Neutrophil (primary cell): ENCODE measurements around the gene PPM1G.
A peak's percentile ranks its signal among the peaks of the same experiment; 100 is the strongest.

Experiments used
- H3K27ac ChIP-seq: fragments of 200-600 bp; sonication (generic); 2 replicates; pipeline ENCODE4 v1.5.1; 2016; ENCODE audit warnings: mild to moderate bottlenecking, moderate library complexity
- H3K27me3 ChIP-seq: fragments of 200-600 bp; sonication (generic); 2 replicates; pipeline ENCODE4 v1.6.0; 2016; ENCODE audit warnings: mild to moderate bottlenecking
- H3K36me3 ChIP-seq: fragments of 200-600 bp; sonication (generic); 2 replicates; pipeline ENCODE4 v1.5.1; 2017
- H3K4me1 ChIP-seq, 2 experiments: fragments of 200-600 bp in 1 of 2; sonication (generic) in 1 of 2; 1 replicate in 1 of 2; 2 replicates in 1 of 2; pipeline versions ENCODE4 v1.5.1 to v1.6.1; 2013 to 2016; ENCODE audit warnings: low read depth in 1 of 2, low read length in 1 of 2, mild to moderate bottlenecking in 1 of 2, moderate library complexity in 1 of 2; ENCODE audit not compliant: control insufficient read depth in 1 of 2, insufficient read depth in 1 of 2
- H3K4me3 ChIP-seq, 2 experiments: fragments of 200-600 bp in 1 of 2; sonication (generic) in 1 of 2; 1 replicate in 1 of 2; 2 replicates in 1 of 2; pipeline ENCODE4 v1.5.1; 2013 to 2016; ENCODE audit warnings: low read depth in 1 of 2, low read length in 1 of 2, mild to moderate bottlenecking in 1 of 2, moderate library complexity in 1 of 2
- H3K9me3 ChIP-seq: fragments of 200-600 bp; sonication (generic); 2 replicates; pipeline ENCODE4 v1.5.1; 2016
- CTCF ChIP-seq: fragments of 200-600 bp; sonication (generic); IDR thresholded peaks from 2 replicates; pipeline ENCODE4 v1.5.1; 2016; ENCODE audit warnings: antibody characterized with exemption

Gene PPM1G

GRCh38 chr2:27445615-27446014 is 36.2 kb upstream of the PPM1G start:
- peaks cover 42% of the 10 kb centered on the region for H3K36me3 ChIP-seq
- no peak overlapping the region for H3K27ac ChIP-seq
- TF ChIP-seq CTCF = no peak
- peaks cover 0 to 3% of the 10 kb centered on the region in 2 experiments for H3K4me1 ChIP-seq
- no peaks in the 10 kb centered on the region for H3K27me3 ChIP-seq
- no peaks in the 10 kb centered on the region for H3K9me3 ChIP-seq
- no peak overlapping the region for H3K4me3 ChIP-seq

GRCh38 chr2:27445155-27445554 is 35.8 kb upstream of the PPM1G start:
- TF ChIP-seq CTCF = no peak
- Histone ChIP-seq H3K4me1 (peaks cover 0 to 3% of the 10 kb centered on the region in 2 experiments), H3K4me3 (no peak overlapping the region), H3K27me3 (no peaks in the 10 kb centered on the region), H3K27ac (no peak overlapping the region), H3K36me3 (peaks cover 47% of the 10 kb centered on the region), H3K9me3 (no peaks in the 10 kb centered on the region)

GRCh38 chr2:27442920-27443282 is 33.5 kb upstream of the PPM1G start:
- Histone ChIP-seq H3K27me3 (no peaks in the 10 kb centered on the region), H3K4me3 (no peak overlapping the region), H3K4me1 (peaks cover 0 to 3% of the 10 kb centered on the region in 2 experiments), H3K9me3 (no peaks in the 10 kb centered on the region), H3K27ac (peak overlapping the region; percentile 13), H3K36me3 (peaks cover 69% of the 10 kb centered on the region)
- TF ChIP-seq CTCF = no peak

- Histone ChIP-seq H3K4me3 (no peak within 1 kb of the TSS), H3K4me1 (peaks cover 0 to 3% of the 10 kb centered on the region in 2 experiments), H3K27ac (peak within 1 kb of the TSS; percentile 13), H3K36me3 (peaks cover 76% of the 10 kb centered on the region), H3K9me3 (no peaks in the 10 kb centered on the region), H3K27me3 (no peaks in the 10 kb centered on the region)
- no peak for TF ChIP-seq CTCF
Observed at GRCh38 chr2:27441958-27442919, 32.8 kb upstream of the PPM1G start, which contains the start of gene KRTCAP3. TSS of gene KRTCAP3 (plus strand) at chr2:27442381. CDS start at chr2:27442413, 32 bp downstream.

- Histone ChIP-seq H3K4me3 (no peak overlapping the region), H3K27ac (peak overlapping the region; percentile 5), H3K36me3 (peaks cover 84% of the 10 kb centered on the region), H3K27me3 (no peaks in the 10 kb centered on the region), H3K4me1 (peaks cover 0 to 3% of the 10 kb centered on the region in 2 experiments), H3K9me3 (no peaks in the 10 kb centered on the region)
- no peak for TF ChIP-seq CTCF
Observed at GRCh38 chr2:27441226-27441926, 32.0 kb upstream of the PPM1G start.
